Measurements from ENCODE around the gene CREB3L2.

Gene CREB3L2

DNA sequence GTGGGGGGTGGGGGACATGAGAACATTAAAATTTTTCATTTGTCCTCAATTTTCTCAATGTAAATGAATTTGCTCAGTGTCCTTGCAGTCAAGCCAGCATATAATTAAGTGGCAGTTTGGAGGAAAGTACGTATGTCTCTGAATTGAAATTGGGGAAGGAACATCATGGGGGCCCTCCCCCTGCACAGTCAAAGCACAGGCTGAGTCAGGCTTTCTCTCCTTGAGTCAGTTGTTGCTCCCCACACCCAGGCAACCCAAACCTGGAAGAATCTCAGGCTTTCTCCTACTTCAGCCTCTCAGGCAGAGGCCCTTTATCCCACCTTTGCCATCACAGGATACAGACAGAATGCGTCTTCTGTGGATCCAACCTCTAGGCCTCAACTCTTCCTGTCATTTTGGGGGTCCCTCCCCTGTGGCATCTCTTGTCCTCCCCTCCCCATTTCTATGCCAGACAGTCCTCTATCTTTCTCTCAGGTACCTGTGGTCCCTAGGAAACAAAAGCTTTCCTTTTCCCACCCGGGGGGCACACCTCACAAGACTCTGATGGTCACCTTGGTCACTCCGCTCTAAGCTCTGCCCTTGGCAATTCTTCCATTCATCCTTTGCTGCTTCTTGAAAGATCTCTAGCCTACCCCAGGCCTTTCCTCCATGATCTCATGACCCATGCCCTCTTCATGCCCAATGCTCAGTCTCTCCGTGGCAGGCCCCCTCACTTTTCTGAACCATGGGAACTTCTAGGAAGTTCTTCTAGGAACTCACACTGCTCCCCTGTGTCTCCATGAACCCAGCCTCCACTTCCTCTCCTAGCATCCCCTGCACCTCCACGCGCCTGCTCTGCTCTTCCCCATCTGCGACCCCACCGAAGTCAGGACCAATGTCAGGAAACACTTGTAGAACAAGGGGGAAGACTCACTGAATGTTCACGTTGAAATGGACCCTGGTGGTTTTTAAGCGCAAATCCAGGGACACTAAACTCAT, 40.4 kb downstream of the CREB3L2 start:
- Histone ChIP-seq H3K4me1 (ENCODE audit: control extremely low read depth in 1 of 4, control insufficient read depth in 4 of 4, insufficient read depth in 4 of 4, low read length in 3 of 4) (peaks cover 7 to 53% (median 37%) of the 10 kb centered on the region in 4 experiments), H3K27me3 (replicated peaks in 2 of 5; ENCODE audit: control insufficient read depth in 4 of 5, insufficient read depth in 5 of 5, low read length in 4 of 5) (no peaks in the 10 kb centered on the region), H3K9me3 (ENCODE audit: control extremely low read depth in 1 of 5, control insufficient read depth in 4 of 5, insufficient read depth in 2 of 5, low read depth in 1 of 5, low read length in 4 of 5) (no peaks in the 10 kb centered on the region), H3K27ac (ENCODE audit: insufficient read depth in 1 of 2, low read depth in 1 of 2, low read length in 2 of 2, poor library complexity in 1 of 2, severe bottlenecking in 2 of 2) (peak overlapping the region; percentile 8 to 37), H3K4me3 (ENCODE audit: control insufficient read depth in 1 of 7, extremely low read depth in 1 of 7, insufficient read depth in 4 of 7, low read depth in 2 of 7, low read length in 6 of 7) (no peak overlapping the region), H3K36me3 (ENCODE audit: control insufficient read depth in 4 of 4, insufficient read depth in 4 of 4, low read length in 3 of 4) (peaks cover 0 to 4% (median 3%) of the 10 kb centered on the region in 4 experiments)
- ChIA-PET POLR2A (no interaction called here), CTCF (interaction anchor here (1.3 to 2.0 kb wide), 3 partner anchors 11 to 41 kb away, joined by 3 to 6 read pairs (median 5); partner anchors contain the start of gene CREB3L2)
- 65% methylated on average over 7 of the region's 11 CpGs for WGBS (ENCODE audit: insufficient coverage)
- peak; percentile 65 to 92 (median 87) for DNase-seq

DNA sequence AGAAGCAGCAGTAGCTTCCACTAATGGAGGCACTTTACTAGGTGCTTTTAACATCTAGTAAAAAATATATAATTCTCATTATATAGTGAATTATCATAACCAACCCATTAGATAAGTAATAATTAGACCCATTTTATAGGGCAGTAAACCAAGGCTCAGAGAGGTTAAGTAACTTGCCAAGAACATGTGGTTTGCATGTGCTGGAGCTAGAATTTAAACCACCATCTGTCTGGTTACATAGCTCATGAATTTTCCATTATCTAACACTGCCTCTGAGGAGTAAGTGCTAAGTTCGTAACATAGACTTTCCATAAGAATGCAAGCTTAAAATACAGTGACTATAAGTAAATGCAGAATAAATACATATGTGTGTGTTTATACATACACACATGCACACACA, 41.9 kb downstream of the CREB3L2 start:
- peaks cover 0 to 4% (median 3%) of the 10 kb centered on the region in 4 experiments for H3K36me3 ChIP-seq (ENCODE audit: control insufficient read depth in 4 of 4, insufficient read depth in 4 of 4, low read length in 3 of 4)
- no peak overlapping the region for H3K27ac ChIP-seq (ENCODE audit: insufficient read depth in 1 of 2, low read depth in 1 of 2, low read length in 2 of 2, poor library complexity in 1 of 2, severe bottlenecking in 2 of 2)
- CTCF ChIA-PET: interaction anchor here (0.9 kb wide), 1 partner anchor 13 kb away, joined by 3 read pairs; no protein-coding TSS in a partner anchor
- no CpG with 5 or more reads among the region's 1 CpG for WGBS (ENCODE audit: insufficient coverage)
- no peaks in the 10 kb centered on the region for H3K27me3 ChIP-seq (replicated peaks in 2 of 5; ENCODE audit: control insufficient read depth in 4 of 5, insufficient read depth in 5 of 5, low read length in 4 of 5)
- peaks cover 7 to 41% (median 33%) of the 10 kb centered on the region in 4 experiments for H3K4me1 ChIP-seq (ENCODE audit: control extremely low read depth in 1 of 4, control insufficient read depth in 4 of 4, insufficient read depth in 4 of 4, low read length in 3 of 4)
- DNase-seq: no peak
- no peak overlapping the region for H3K4me3 ChIP-seq (ENCODE audit: control insufficient read depth in 1 of 7, extremely low read depth in 1 of 7, insufficient read depth in 4 of 7, low read depth in 2 of 7, low read length in 6 of 7)
- POLR2A ChIA-PET: no interaction called here
- H3K9me3 ChIP-seq (ENCODE audit: control extremely low read depth in 1 of 5, control insufficient read depth in 4 of 5, insufficient read depth in 2 of 5, low read depth in 1 of 5, low read length in 4 of 5): no peaks in the 10 kb centered on the region

DNA sequence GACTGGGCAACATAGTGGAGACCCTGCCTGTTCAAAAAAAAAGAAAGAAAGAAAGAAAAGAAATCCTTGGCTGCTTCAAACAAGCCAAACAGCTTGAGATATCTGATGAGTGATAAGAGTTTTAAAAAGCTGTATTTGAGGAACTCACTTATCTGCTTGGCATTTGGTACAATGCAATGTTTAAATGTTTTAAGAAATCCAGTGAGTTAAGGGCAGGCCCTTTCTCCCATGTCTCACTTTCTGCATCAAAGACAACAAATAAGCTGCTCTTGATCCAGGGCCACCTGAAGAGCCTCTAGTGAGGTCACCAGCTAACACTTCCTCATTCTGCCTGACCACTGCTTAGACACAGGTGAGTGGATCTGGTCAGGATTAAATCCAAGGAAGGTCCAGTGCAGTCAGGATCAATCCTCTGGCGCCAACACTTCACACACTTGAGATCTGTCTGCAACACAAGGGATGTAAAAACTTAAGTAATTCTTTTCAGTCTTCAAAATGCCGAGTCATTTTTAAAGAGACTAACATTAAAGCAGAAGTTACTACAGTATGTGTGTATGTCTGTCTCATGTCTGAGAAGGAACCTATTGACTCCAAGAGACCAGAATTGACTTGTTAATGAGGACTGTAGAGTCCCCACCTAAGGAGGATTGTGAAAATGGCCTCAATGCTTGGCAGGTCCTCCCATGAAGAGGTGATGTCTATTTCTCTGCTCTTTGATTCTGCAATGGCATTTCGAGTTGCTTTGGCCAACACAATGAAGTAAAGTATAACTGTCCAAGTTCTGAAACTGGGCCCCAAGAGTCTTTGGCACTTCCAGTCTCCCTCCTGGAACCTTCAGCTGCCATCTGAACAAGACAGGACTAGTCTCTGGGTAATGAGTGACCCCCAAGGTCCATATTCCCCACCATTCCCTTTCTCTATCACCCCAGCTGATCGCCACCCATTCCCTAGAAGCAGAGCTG, 43.1 kb downstream of the CREB3L2 start:
- CTCF ChIA-PET: interaction anchor here (0.7 to 1.4 kb wide), 4 partner anchors 8 to 55 kb away, joined by 3 to 4 read pairs (median 4); no protein-coding TSS in a partner anchor
- Histone ChIP-seq H3K27ac (ENCODE audit: insufficient read depth in 1 of 2, low read depth in 1 of 2, low read length in 2 of 2, poor library complexity in 1 of 2, severe bottlenecking in 2 of 2) (peak overlapping the region in 1 of 2 experiments; percentile 38), H3K4me1 (ENCODE audit: control extremely low read depth in 1 of 4, control insufficient read depth in 4 of 4, insufficient read depth in 4 of 4, low read length in 3 of 4) (peaks cover 11 to 53% (median 44%) of the 10 kb centered on the region in 4 experiments), H3K4me3 (ENCODE audit: control insufficient read depth in 1 of 7, extremely low read depth in 1 of 7, insufficient read depth in 4 of 7, low read depth in 2 of 7, low read length in 6 of 7) (peak overlapping the region in 2 of 7 experiments; percentile 20 to 32), H3K9me3 (ENCODE audit: control extremely low read depth in 1 of 5, control insufficient read depth in 4 of 5, insufficient read depth in 2 of 5, low read depth in 1 of 5, low read length in 4 of 5) (no peaks in the 10 kb centered on the region), H3K27me3 (replicated peaks in 2 of 5; ENCODE audit: control insufficient read depth in 4 of 5, insufficient read depth in 5 of 5, low read length in 4 of 5) (no peaks in the 10 kb centered on the region), H3K36me3 (ENCODE audit: control insufficient read depth in 4 of 4, insufficient read depth in 4 of 4, low read length in 3 of 4) (peaks cover 0 to 4% (median 3%) of the 10 kb centered on the region in 4 experiments)
- DNase-seq: peak; percentile 29 to 90 (median 79)
- WGBS (ENCODE audit: insufficient coverage): 74% methylated on average over 3 of the region's 4 CpGs
- POLR2A ChIA-PET: interaction anchor here (0.9 to 1.2 kb wide), 2 partner anchors 9 to 23 kb away, joined by 3 to 4 read pairs; no protein-coding TSS in a partner anchor

DNA sequence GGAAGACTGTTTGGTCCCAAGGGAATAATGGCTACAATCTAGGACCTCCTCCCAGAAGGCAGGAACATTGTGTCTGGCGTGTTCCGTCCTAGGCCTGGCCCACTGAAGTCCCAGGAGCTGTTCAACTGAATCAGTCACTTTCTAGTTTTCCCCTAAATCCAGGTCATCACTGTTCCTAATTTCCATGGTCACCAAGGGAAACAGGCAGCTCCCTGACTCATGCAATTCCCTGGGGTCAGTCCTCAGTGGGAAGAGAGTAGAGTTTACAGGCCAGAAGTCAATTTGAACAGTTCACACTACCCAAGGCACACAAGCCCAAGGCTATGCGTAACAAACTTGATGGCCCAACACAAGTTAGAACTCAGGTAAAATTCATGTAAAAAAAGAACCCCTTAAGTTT, 44.0 kb downstream of the CREB3L2 start:
- CTCF ChIA-PET: interaction anchor here (0.7 kb wide), 1 partner anchor 13 kb away, joined by 3 read pairs; no protein-coding TSS in a partner anchor
- DNase-seq: no peak
- Histone ChIP-seq H3K4me1 (ENCODE audit: control extremely low read depth in 1 of 4, control insufficient read depth in 4 of 4, insufficient read depth in 4 of 4, low read length in 3 of 4) (peaks cover 8 to 53% (median 48%) of the 10 kb centered on the region in 4 experiments), H3K36me3 (ENCODE audit: control insufficient read depth in 4 of 4, insufficient read depth in 4 of 4, low read length in 3 of 4) (peaks cover 0 to 4% (median 3%) of the 10 kb centered on the region in 4 experiments), H3K9me3 (ENCODE audit: control extremely low read depth in 1 of 5, control insufficient read depth in 4 of 5, insufficient read depth in 2 of 5, low read depth in 1 of 5, low read length in 4 of 5) (no peaks in the 10 kb centered on the region), H3K4me3 (ENCODE audit: control insufficient read depth in 1 of 7, extremely low read depth in 1 of 7, insufficient read depth in 4 of 7, low read depth in 2 of 7, low read length in 6 of 7) (no peak overlapping the region), H3K27ac (ENCODE audit: insufficient read depth in 1 of 2, low read depth in 1 of 2, low read length in 2 of 2, poor library complexity in 1 of 2, severe bottlenecking in 2 of 2) (peak overlapping the region in 1 of 2 experiments; percentile 38), H3K27me3 (replicated peaks in 2 of 5; ENCODE audit: control insufficient read depth in 4 of 5, insufficient read depth in 5 of 5, low read length in 4 of 5) (no peaks in the 10 kb centered on the region)
- 100% methylated on average over 3 of the region's 3 CpGs for WGBS (ENCODE audit: insufficient coverage)
- POLR2A ChIA-PET: interaction anchor here (0.9 to 1.2 kb wide), 2 partner anchors 8 to 22 kb away, joined by 3 to 4 read pairs; no protein-coding TSS in a partner anchor

DNA sequence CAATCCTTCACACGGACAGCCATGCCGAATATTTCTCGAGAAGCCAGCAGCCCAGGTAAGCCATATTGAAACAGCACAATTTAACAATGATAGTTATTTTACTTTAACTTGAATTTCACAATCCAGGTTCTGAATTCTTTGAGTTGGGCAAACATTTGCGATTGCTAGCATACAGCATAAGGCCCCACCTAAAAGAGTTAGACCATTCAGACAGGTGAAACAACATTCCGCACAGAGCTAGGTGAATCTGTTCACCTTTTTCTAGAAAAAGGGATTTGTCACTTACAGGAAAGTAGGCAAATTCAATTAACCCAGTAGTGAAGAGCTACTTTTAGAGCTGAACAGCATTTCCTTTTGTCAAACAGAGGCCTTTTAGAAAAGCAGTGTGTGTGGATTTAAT, 45.3 kb downstream of the CREB3L2 start:
- Histone ChIP-seq H3K36me3 (ENCODE audit: control insufficient read depth in 4 of 4, insufficient read depth in 4 of 4, low read length in 3 of 4) (peaks cover 0 to 4% (median 3%) of the 10 kb centered on the region in 4 experiments), H3K27me3 (replicated peaks in 2 of 5; ENCODE audit: control insufficient read depth in 4 of 5, insufficient read depth in 5 of 5, low read length in 4 of 5) (no peaks in the 10 kb centered on the region), H3K4me3 (ENCODE audit: control insufficient read depth in 1 of 7, extremely low read depth in 1 of 7, insufficient read depth in 4 of 7, low read depth in 2 of 7, low read length in 6 of 7) (no peak overlapping the region), H3K4me1 (ENCODE audit: control extremely low read depth in 1 of 4, control insufficient read depth in 4 of 4, insufficient read depth in 4 of 4, low read length in 3 of 4) (peaks cover 8 to 43% (median 40%) of the 10 kb centered on the region in 4 experiments), H3K9me3 (ENCODE audit: control extremely low read depth in 1 of 5, control insufficient read depth in 4 of 5, insufficient read depth in 2 of 5, low read depth in 1 of 5, low read length in 4 of 5) (no peaks in the 10 kb centered on the region), H3K27ac (ENCODE audit: insufficient read depth in 1 of 2, low read depth in 1 of 2, low read length in 2 of 2, poor library complexity in 1 of 2, severe bottlenecking in 2 of 2) (no peak overlapping the region)
- 100% methylated on average over 3 of the region's 5 CpGs for WGBS (ENCODE audit: insufficient coverage)
- no peak for DNase-seq
- CTCF ChIA-PET: interaction anchor here (1.7 kb wide), 1 partner anchor 12 kb away, joined by 8 read pairs; no protein-coding TSS in a partner anchor
- POLR2A ChIA-PET: interaction anchor here (1.2 kb wide), 1 partner anchor 14 kb away, joined by 3 read pairs; no protein-coding TSS in a partner anchor

DNA sequence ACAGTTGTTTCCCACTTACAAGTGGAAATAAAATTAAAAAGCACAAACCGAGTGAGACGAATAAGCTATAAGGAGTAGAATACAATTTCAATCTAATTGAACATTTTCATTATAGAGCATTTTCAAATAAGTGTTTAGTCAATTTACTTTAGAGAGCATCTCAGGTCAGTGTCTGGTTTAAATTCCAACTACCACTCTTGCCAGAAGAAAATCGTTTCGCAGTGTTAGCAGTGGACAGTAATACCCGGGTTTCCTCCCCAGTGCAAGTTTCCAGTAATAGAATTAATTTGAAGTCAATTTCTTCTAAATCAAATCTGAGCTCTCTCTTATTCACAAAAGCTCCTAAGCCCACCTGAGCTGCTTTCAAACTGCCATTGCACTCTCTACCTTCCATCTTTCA, 45.7 kb downstream of the CREB3L2 start:
- WGBS (ENCODE audit: insufficient coverage): 100% methylated on average over 3 of the region's 5 CpGs
- Histone ChIP-seq H3K36me3 (ENCODE audit: control insufficient read depth in 4 of 4, insufficient read depth in 4 of 4, low read length in 3 of 4) (peaks cover 0 to 4% (median 3%) of the 10 kb centered on the region in 4 experiments), H3K4me3 (ENCODE audit: control insufficient read depth in 1 of 7, extremely low read depth in 1 of 7, insufficient read depth in 4 of 7, low read depth in 2 of 7, low read length in 6 of 7) (no peak overlapping the region), H3K27me3 (replicated peaks in 2 of 5; ENCODE audit: control insufficient read depth in 4 of 5, insufficient read depth in 5 of 5, low read length in 4 of 5) (no peaks in the 10 kb centered on the region), H3K27ac (ENCODE audit: insufficient read depth in 1 of 2, low read depth in 1 of 2, low read length in 2 of 2, poor library complexity in 1 of 2, severe bottlenecking in 2 of 2) (no peak overlapping the region), H3K9me3 (ENCODE audit: control extremely low read depth in 1 of 5, control insufficient read depth in 4 of 5, insufficient read depth in 2 of 5, low read depth in 1 of 5, low read length in 4 of 5) (no peaks in the 10 kb centered on the region), H3K4me1 (ENCODE audit: control extremely low read depth in 1 of 4, control insufficient read depth in 4 of 4, insufficient read depth in 4 of 4, low read length in 3 of 4) (peaks cover 8 to 39% (median 36%) of the 10 kb centered on the region in 4 experiments)
- ChIA-PET CTCF (interaction anchor here (1.7 kb wide), 1 partner anchor 11 kb away, joined by 8 read pairs; no protein-coding TSS in a partner anchor), POLR2A (interaction anchor here (1.2 kb wide), 1 partner anchor 14 kb away, joined by 3 read pairs; no protein-coding TSS in a partner anchor)
- DNase-seq: no peak
